Stimulated activated CD8-positive, alpha-beta memory T cell treated with anti-CD3 and anti-CD28 coated beads, Interleukin-7, amount 100 ng/mL, for 48 hours (primary cell): Measurements from ENCODE around the gene ACOX2.
A peak's percentile ranks its signal among the peaks of the same experiment; 100 is the strongest.

Experiments
- DNase-seq, 2 donors: peaks; one replicate each; pipeline ENCODE4 v3.0.0-alpha.2; 2020; ENCODE audit warnings: low read depth in 1 of 2; ENCODE audit errors: extremely low read depth in 1 of 2

The ACOX2 gene

GRCh38 chr3:58474967-58475578, 61.9 kb downstream of the ACOX2 start:
- DNase-seq, result no peak

- no peak for DNase-seq
These were observed 62.6 kb downstream of the ACOX2 start for GRCh38 chr3:58474348-58474911.

GRCh38 chr3:58473275-58473674, 63.7 kb downstream of the ACOX2 start:
- no peak for DNase-seq

- peak; percentile 23 to 72 for DNase-seq
These were observed 65.7 kb downstream of the ACOX2 start for GRCh38 chr3:58471025-58471887.

GRCh38 chr3:58470363-58471024, 66.5 kb downstream of the ACOX2 start:
- no peak for DNase-seq

GRCh38 chr3:58469096-58469495, 67.9 kb downstream of the ACOX2 start:
- no peak for DNase-seq

- no peak for DNase-seq
These were observed 70.0 kb downstream of the ACOX2 start for GRCh38 chr3:58466899-58467563.

- no peak for DNase-seq
These were observed 72.1 kb downstream of the ACOX2 start for GRCh38 chr3:58464866-58465265.

GRCh38 chr3:58463942-58464271, 73.1 kb downstream of the ACOX2 start:
- no peak for DNase-seq

- peak; percentile 57 to 88 for DNase-seq
These were observed 73.6 kb downstream of the ACOX2 start for GRCh38 chr3:58463181-58463941.

- no peak for DNase-seq
These were observed 74.2 kb downstream of the ACOX2 start for GRCh38 chr3:58462829-58463180.

- no peak for DNase-seq
These were observed 77.8 kb downstream of the ACOX2 start for GRCh38 chr3:58459160-58459559.
